ENCODE data around the gene SLC22A12. TPM values are rescaled to one million over a fixed set of nuclear protein-coding genes. Genes with fewer than 3 reads are reported as not detected.

Gene SLC22A12
- total RNA-seq, 1 donor from 2014 or later: not detected

GRCh38 chr11:64569300-64569970 lies 21.6 kb upstream of the SLC22A12 start:
- no peak overlapping the region for H3K4me3 ChIP-seq (ENCODE audit: low read depth, low read length)
- no peak for TF ChIP-seq CTCF (IDR thresholded peaks at IDR 0.05; ENCODE audit: insufficient read depth, low read length, poor library complexity, severe bottlenecking)
- H3K27me3 ChIP-seq (ENCODE audit: control insufficient read depth, insufficient read depth, low read length): no peaks in the 10 kb centered on the region
- DNase-seq (ENCODE audit: low read depth): no peak
- no peaks in the 10 kb centered on the region for H3K36me3 ChIP-seq (ENCODE audit: control insufficient read depth, insufficient read depth, low read length)

DNA sequence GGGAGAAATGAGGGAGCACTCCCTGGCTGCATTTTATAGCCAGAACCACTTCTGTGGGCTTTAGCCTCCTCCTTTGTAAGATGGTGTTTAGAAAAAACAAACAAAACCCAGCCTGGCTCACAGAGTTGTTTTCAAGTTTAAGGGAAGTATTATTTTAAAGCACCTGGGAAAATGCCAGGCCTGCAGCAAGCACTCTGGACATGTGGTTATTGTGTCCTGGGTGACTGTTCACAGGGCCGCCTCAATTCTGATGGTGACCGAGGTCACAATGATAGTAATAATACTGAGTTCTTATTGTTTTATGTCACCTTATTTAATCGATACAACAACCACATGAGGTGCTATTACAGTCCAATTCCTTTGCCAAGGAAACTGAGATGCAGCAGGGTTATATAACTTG lies 20.7 kb upstream of the SLC22A12 start:
- no peaks in the 10 kb centered on the region for H3K27me3 ChIP-seq (ENCODE audit: control insufficient read depth, insufficient read depth, low read length)
- DNase-seq (ENCODE audit: low read depth): no peak
- no peak for TF ChIP-seq CTCF (IDR thresholded peaks at IDR 0.05; ENCODE audit: insufficient read depth, low read length, poor library complexity, severe bottlenecking)
- H3K36me3 ChIP-seq (ENCODE audit: control insufficient read depth, insufficient read depth, low read length): no peaks in the 10 kb centered on the region
- H3K4me3 ChIP-seq (ENCODE audit: low read depth, low read length): no peak overlapping the region

- no peak for TF ChIP-seq CTCF (IDR thresholded peaks at IDR 0.05; ENCODE audit: insufficient read depth, low read length, poor library complexity, severe bottlenecking)
- Histone ChIP-seq H3K36me3 (ENCODE audit: control insufficient read depth, insufficient read depth, low read length) (no peaks in the 10 kb centered on the region), H3K27me3 (ENCODE audit: control insufficient read depth, insufficient read depth, low read length) (no peaks in the 10 kb centered on the region), H3K4me3 (ENCODE audit: low read depth, low read length) (no peak overlapping the region)
- no peak for DNase-seq (ENCODE audit: low read depth)
These were observed 20.0 kb upstream of the SLC22A12 start for GRCh38 chr11:64571050-64571409.

- no peaks in the 10 kb centered on the region for H3K36me3 ChIP-seq (ENCODE audit: control insufficient read depth, insufficient read depth, low read length)
- TF ChIP-seq CTCF (IDR thresholded peaks at IDR 0.05; ENCODE audit: insufficient read depth, low read length, poor library complexity, severe bottlenecking): no peak
- no peak for DNase-seq (ENCODE audit: low read depth)
- no peak overlapping the region for H3K4me3 ChIP-seq (ENCODE audit: low read depth, low read length)
- no peaks in the 10 kb centered on the region for H3K27me3 ChIP-seq (ENCODE audit: control insufficient read depth, insufficient read depth, low read length)
These were observed 19.5 kb upstream of the SLC22A12 start for GRCh38 chr11:64571410-64572091.

- DNase-seq (ENCODE audit: low read depth): no peak
- no peak for TF ChIP-seq CTCF (IDR thresholded peaks at IDR 0.05; ENCODE audit: insufficient read depth, low read length, poor library complexity, severe bottlenecking)
- H3K27me3 ChIP-seq (ENCODE audit: control insufficient read depth, insufficient read depth, low read length): no peaks in the 10 kb centered on the region
- no peak overlapping the region for H3K4me3 ChIP-seq (ENCODE audit: low read depth, low read length)
- H3K36me3 ChIP-seq (ENCODE audit: control insufficient read depth, insufficient read depth, low read length): no peaks in the 10 kb centered on the region
These were observed 18.9 kb upstream of the SLC22A12 start for GRCh38 chr11:64572143-64572542.

- DNase-seq (ENCODE audit: low read depth): no peak
- no peaks in the 10 kb centered on the region for H3K36me3 ChIP-seq (ENCODE audit: control insufficient read depth, insufficient read depth, low read length)
- H3K4me3 ChIP-seq (ENCODE audit: low read depth, low read length): no peak overlapping the region
- H3K27me3 ChIP-seq (ENCODE audit: control insufficient read depth, insufficient read depth, low read length): peaks cover 9% of the 10 kb centered on the region
- TF ChIP-seq CTCF (IDR thresholded peaks at IDR 0.05; ENCODE audit: insufficient read depth, low read length, poor library complexity, severe bottlenecking): no peak
These were observed 13.8 kb upstream of the SLC22A12 start for GRCh38 chr11:64577202-64577601.

Data from kidney epithelial cell (primary cell).